Fibroblast of pulmonary artery (primary cell): ENCODE data around the gene ARHGDIG.

Experiments
- DNase-seq: peaks from one replicate; pipeline ENCODE4 v3.0.0-alpha.2; 2010; ENCODE audit warnings: low read depth
- H3K4me3 ChIP-seq: replicated peaks from 2 replicates; pipeline ENCODE4 v1.5.1; 2011; ENCODE audit warnings: low read depth, mild to moderate bottlenecking, control low read depth, low read length, moderate library complexity
- CTCF ChIP-seq: IDR thresholded peaks from 2 replicates; pipeline ENCODE4 v1.5.1; 2011; ENCODE audit warnings: mild to moderate bottlenecking, control low read depth, low read length, inconsistent platforms; ENCODE audit errors: missing control alignments

The ARHGDIG gene

GRCh38 chr16:275786-276232 lies 4.6 kb upstream of the ARHGDIG start, which contains the start of gene RGS11:
RGS11 (minus strand) TSS chr16:275944; CDS start chr16:275911, 33 bp downstream.
- H3K4me3 ChIP-seq, result peak within 1 kb of the TSS; percentile 28
- no peak for DNase-seq

GRCh38 chr16:276426-277077 lies 3.8 kb upstream of the ARHGDIG start:
- H3K4me3 ChIP-seq, result no peak overlapping the region
- no peak for TF ChIP-seq CTCF
- no peak for DNase-seq

More at GRCh38 chr16:275786-276232, 4.6 kb upstream of the ARHGDIG start, which contains the start of gene RGS11:
- no peak for TF ChIP-seq CTCF

- DNase-seq, result peak; percentile 55
- TF ChIP-seq CTCF, result no peak
- no peak overlapping the region for H3K4me3 ChIP-seq
These were observed 1.5 kb upstream of the ARHGDIG start for GRCh38 chr16:278863-279366.

- no peak overlapping the region for H3K4me3 ChIP-seq
- DNase-seq, result no peak
- no peak for TF ChIP-seq CTCF
These were observed 860 bp upstream of the ARHGDIG start for GRCh38 chr16:279531-279930.

GRCh38 chr16:280005-280460 lies 358 bp upstream of the ARHGDIG start:
- no peak overlapping the region for H3K4me3 ChIP-seq

GRCh38 chr16:280991-281659 lies 734 bp downstream of the ARHGDIG start:
- TF ChIP-seq CTCF, result no peak
- no peak for DNase-seq
- peak overlapping the region; percentile 19 for H3K4me3 ChIP-seq

More at GRCh38 chr16:280005-280460, 358 bp upstream of the ARHGDIG start:
- no peak for TF ChIP-seq CTCF
- no peak for DNase-seq
